IMR-90 (cell line): ENCODE measurements around the gene NUBP2.

Experiments
- BHLHE40 ChIP-seq: fragments of 150-350 bp; IDR thresholded peaks from 2 replicates; pipeline ENCODE4 v1.6.1; 2016; ENCODE audit warnings: mild to moderate bottlenecking, low read depth, low read length
- MAFK ChIP-seq: IDR thresholded peaks from 2 replicates; pipeline ENCODE4 v1.6.1; 2012; ENCODE audit warnings: low read depth, low read length, improper control_type of control experiment
- POLR2A ChIP-seq: IDR thresholded peaks from 2 replicates; pipeline ENCODE4 v1.6.1; 2012; ENCODE audit warnings: mild to moderate bottlenecking, low read depth, low read length
- RAD21 ChIP-seq: IDR thresholded peaks from 2 replicates; pipeline ENCODE4 v1.6.1; 2012; ENCODE audit warnings: low read length, improper control_type of control experiment
- SMC3 ChIP-seq: fragments of 150-350 bp; IDR thresholded peaks from 2 replicates; pipeline ENCODE4 v1.6.1; 2016; ENCODE audit warnings: low read depth, mild to moderate bottlenecking, antibody characterized with exemption, low read length, moderate library complexity
- TF ChIP-seq, protein P1 (sequence below): conservative IDR thresholded peaks from 2 replicates; pipeline ENCODE4 v1.5.1; 2012; ENCODE audit warnings: mild to moderate bottlenecking, low read depth, low read length, improper control_type of control experiment

DNA sequence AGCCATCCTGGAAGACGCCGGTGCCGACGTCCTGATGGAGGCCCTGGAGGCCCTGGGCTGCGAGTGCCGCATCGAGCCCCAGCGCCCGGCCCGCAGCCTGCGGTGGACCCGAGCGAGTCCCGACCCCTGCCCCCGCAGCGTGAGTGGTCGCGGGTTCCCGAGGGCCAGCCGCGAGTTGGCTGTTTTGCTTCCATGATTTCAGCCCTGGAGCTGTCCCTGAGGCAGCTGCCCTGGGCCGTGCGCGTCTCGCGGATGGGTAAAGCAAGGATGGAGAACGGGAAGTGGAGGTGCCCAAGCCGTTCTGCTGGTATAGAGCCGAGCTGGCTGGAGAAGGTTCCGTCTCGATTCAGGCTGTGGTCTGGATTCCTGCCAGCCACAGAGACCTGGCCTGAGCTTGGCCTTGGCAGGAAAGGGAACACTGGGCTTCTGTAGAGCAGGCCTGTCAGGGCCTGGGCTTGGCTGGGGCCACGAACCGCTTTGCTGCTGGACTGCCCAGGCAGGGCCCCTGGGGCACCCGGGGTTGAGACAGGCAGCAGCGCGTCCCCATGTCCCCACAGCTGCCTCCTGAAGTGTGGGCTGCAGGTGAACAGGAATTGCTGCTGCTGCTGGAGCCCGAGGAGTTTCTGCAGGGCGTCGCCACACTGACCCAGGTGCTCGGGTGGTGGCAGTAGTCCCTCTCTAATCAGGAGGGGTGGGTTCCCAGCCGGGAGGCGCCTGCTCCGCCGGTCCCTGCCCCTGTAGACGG, 8.9 kb upstream of the NUBP2 start:
- TF ChIP-seq, protein P1, sequence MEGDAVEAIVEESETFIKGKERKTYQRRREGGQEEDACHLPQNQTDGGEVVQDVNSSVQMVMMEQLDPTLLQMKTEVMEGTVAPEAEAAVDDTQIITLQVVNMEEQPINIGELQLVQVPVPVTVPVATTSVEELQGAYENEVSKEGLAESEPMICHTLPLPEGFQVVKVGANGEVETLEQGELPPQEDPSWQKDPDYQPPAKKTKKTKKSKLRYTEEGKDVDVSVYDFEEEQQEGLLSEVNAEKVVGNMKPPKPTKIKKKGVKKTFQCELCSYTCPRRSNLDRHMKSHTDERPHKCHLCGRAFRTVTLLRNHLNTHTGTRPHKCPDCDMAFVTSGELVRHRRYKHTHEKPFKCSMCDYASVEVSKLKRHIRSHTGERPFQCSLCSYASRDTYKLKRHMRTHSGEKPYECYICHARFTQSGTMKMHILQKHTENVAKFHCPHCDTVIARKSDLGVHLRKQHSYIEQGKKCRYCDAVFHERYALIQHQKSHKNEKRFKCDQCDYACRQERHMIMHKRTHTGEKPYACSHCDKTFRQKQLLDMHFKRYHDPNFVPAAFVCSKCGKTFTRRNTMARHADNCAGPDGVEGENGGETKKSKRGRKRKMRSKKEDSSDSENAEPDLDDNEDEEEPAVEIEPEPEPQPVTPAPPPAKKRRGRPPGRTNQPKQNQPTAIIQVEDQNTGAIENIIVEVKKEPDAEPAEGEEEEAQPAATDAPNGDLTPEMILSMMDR, result no peak
- TF ChIP-seq RAD21, result no peak
- TF ChIP-seq POLR2A, result no peak
- TF ChIP-seq MAFK, result no peak
- no peak for TF ChIP-seq BHLHE40
- no peak for TF ChIP-seq SMC3
